ENCODE data around the gene MRPL49. TPM values are rescaled to one million over a fixed set of nuclear protein-coding genes. Genes with fewer than 3 reads are reported as not detected.

The MRPL49 gene
- total RNA-seq, 1 experiment from 2014 or later = 73.4 TPM

DNA sequence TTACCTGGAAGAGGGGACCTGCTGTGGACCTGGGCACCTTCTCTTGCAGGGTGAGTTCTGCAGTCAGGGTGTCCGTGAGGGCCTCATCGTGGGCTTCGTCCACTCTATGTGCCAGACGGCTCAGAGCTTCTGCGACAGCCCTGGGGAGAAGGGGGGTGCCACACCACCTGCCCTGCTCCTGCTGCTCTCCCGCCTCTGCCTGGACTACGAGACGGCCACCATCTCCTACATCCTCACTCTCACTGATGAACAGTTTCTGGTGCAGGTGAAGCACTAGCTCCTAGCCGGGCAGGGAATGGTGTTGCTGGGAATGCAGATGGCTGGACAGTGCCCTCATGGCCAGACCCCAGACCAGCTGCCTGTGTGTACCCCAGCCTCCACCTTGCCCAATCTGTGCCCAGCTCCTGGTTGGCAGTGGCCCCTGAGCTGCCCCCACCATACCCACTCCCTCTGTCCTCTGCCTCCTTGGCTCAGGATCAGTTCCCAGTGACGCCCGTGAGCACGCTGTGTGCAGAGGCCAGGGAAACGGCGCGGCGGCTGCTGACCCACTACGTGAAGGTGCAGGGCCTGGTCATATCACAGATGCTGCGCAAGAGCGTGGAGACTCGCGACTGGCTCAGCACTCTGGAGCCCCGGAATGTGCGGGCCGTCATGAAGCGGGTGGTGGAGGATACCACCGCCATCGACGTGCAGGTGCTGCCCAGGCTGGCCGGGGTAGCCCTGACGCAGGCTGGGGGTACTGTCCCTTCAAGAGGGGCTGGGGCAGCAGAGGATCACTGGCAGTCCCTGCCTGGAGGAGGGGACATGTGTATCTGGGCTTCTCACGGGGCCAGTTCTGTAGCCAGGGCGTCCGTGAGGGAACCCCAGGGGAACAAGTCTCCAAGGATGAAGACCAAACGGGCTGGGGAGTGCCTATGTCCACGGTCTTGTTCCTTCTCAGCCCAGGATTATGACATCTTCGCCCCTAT is 12.6 kb upstream of the MRPL49 start:
- H2AFZ ChIP-seq (ENCODE audit: low read length) = no peak overlapping the region
- no peak overlapping the region for H4K5ac ChIP-seq (ENCODE audit: insufficient read length, low read depth, low read length)
- H3K4me2 ChIP-seq (ENCODE audit: insufficient read depth, insufficient read length, low read length) = no peak overlapping the region
- no peaks in the 10 kb centered on the region for H3K79me1 ChIP-seq (ENCODE audit: insufficient read depth, low read depth, low read length, poor library complexity, severe bottlenecking)
- H3K4me1 ChIP-seq (ENCODE audit: insufficient read depth, low read length) = no peaks in the 10 kb centered on the region
- Mint-ChIP-seq H3K9me3 (no peaks in the 10 kb centered on the region), H3K36me3 (ENCODE audit: insufficient read depth in 1 of 3, low read depth in 3 of 3) (peaks cover 2 to 18% (median 15%) of the 10 kb centered on the region in 3 experiments; a peak in 6 of 7 replicates), H3K27me3 (ENCODE audit: low read depth) (no peaks in the 10 kb centered on the region), H3K4me3 (no peak overlapping the region), H3K4me1 (peaks cover 15 to 19% of the 10 kb centered on the region in 2 experiments), H3K27ac (no peak overlapping the region)
- no peak overlapping the region for H3T11ph ChIP-seq (ENCODE audit: low read length)
- H2BK20ac ChIP-seq (ENCODE audit: low read depth, low read length, poor library complexity, severe bottlenecking) = no peak overlapping the region
- no peak overlapping the region for H2BK120ac ChIP-seq (ENCODE audit: low read depth, low read length, poor library complexity, severe bottlenecking)
- no peaks in the 10 kb centered on the region for H3K27me3 ChIP-seq (ENCODE audit: insufficient read depth, low read length)
- no peak overlapping the region for H2BK5ac ChIP-seq (ENCODE audit: insufficient read length, low read length)
- H3K23me2 ChIP-seq (ENCODE audit: insufficient read length, low read depth, low read length, poor library complexity, severe bottlenecking) = peaks cover 13% of the 10 kb centered on the region
- no peak overlapping the region for H2BK12ac ChIP-seq (ENCODE audit: insufficient read length, low read depth, low read length)
- H3K27ac ChIP-seq (ENCODE audit: insufficient read length, low read depth, low read length) = no peak overlapping the region
- no peak overlapping the region for H4K8ac ChIP-seq (replicated peaks; ENCODE audit: insufficient read length, low read depth, low read length)
- H3K23ac ChIP-seq (ENCODE audit: insufficient read length, low read depth, low read length) = no peak overlapping the region
- H3K9me3 ChIP-seq (ENCODE audit: control insufficient read depth, low read depth, low read length) = no peaks in the 10 kb centered on the region
- no peaks in the 10 kb centered on the region for H4K20me1 ChIP-seq (ENCODE audit: control insufficient read depth, insufficient read depth, insufficient read length)
- no peak overlapping the region for H3K14ac ChIP-seq (ENCODE audit: insufficient read depth, low read length)
- no peak overlapping the region for H3K4ac ChIP-seq (ENCODE audit: low read depth, low read length)
- H2BK15ac ChIP-seq (ENCODE audit: low read depth, low read length) = no peak overlapping the region
- H4K91ac ChIP-seq (ENCODE audit: insufficient read length, low read depth, low read length) = no peak overlapping the region
- no peak overlapping the region for H2AK5ac ChIP-seq (ENCODE audit: insufficient read length, low read length)
- no peak overlapping the region for H3K56ac ChIP-seq (ENCODE audit: insufficient read length, low read depth, low read length)
- no peaks in the 10 kb centered on the region for H3K79me2 ChIP-seq (ENCODE audit: insufficient read depth, low read length)
- no CpG with 5 or more reads among the region's 36 CpGs for WGBS (ENCODE audit: extremely low coverage, insufficient read length, low lambda C conversion rate)
- TF ChIP-seq, protein P1, sequence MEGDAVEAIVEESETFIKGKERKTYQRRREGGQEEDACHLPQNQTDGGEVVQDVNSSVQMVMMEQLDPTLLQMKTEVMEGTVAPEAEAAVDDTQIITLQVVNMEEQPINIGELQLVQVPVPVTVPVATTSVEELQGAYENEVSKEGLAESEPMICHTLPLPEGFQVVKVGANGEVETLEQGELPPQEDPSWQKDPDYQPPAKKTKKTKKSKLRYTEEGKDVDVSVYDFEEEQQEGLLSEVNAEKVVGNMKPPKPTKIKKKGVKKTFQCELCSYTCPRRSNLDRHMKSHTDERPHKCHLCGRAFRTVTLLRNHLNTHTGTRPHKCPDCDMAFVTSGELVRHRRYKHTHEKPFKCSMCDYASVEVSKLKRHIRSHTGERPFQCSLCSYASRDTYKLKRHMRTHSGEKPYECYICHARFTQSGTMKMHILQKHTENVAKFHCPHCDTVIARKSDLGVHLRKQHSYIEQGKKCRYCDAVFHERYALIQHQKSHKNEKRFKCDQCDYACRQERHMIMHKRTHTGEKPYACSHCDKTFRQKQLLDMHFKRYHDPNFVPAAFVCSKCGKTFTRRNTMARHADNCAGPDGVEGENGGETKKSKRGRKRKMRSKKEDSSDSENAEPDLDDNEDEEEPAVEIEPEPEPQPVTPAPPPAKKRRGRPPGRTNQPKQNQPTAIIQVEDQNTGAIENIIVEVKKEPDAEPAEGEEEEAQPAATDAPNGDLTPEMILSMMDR (conservative IDR thresholded peaks at IDR 0.05) = no peak
- no peak overlapping the region for H3K9ac ChIP-seq (ENCODE audit: extremely low read depth, insufficient read length, low read length)
- DNase-seq = no peak
- no peak overlapping the region for H3K18ac ChIP-seq (ENCODE audit: insufficient read length, low read depth, low read length)
